ENCODE data around the gene PDE1A. TPM values are rescaled to one million over a fixed set of nuclear protein-coding genes. Genes with fewer than 3 reads are reported as not detected.
"Not testable (repeated sequence)": the region's sequence is repeated elsewhere in the genome, so short reads cannot be mapped to it uniquely, and the experiment has no call there.

PDE1A gene
- total RNA-seq, 2 experiments from 2014 or later: not detected

- intact Hi-C loops (cut with micrococcal nuclease): no loop called here
- DNase-seq (no peak), ATAC-seq (no peak)
- Mint-ChIP-seq H3K4me3 (no peak overlapping the region), H3K36me3 (ENCODE audit: low read depth) (no peaks in the 10 kb centered on the region), H3K27me3 (no peaks in the 10 kb centered on the region), H3K27ac (no peak overlapping the region), H3K4me1 (ENCODE audit: low read depth) (no peaks in the 10 kb centered on the region), H3K9me3 (peaks cover 1% of the 10 kb centered on the region)
- POLR2A ChIA-PET: no interaction called here
- TF ChIP-seq, protein P1, sequence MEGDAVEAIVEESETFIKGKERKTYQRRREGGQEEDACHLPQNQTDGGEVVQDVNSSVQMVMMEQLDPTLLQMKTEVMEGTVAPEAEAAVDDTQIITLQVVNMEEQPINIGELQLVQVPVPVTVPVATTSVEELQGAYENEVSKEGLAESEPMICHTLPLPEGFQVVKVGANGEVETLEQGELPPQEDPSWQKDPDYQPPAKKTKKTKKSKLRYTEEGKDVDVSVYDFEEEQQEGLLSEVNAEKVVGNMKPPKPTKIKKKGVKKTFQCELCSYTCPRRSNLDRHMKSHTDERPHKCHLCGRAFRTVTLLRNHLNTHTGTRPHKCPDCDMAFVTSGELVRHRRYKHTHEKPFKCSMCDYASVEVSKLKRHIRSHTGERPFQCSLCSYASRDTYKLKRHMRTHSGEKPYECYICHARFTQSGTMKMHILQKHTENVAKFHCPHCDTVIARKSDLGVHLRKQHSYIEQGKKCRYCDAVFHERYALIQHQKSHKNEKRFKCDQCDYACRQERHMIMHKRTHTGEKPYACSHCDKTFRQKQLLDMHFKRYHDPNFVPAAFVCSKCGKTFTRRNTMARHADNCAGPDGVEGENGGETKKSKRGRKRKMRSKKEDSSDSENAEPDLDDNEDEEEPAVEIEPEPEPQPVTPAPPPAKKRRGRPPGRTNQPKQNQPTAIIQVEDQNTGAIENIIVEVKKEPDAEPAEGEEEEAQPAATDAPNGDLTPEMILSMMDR (IDR thresholded peaks at IDR 0.05): no peak
- CTCF ChIA-PET: no interaction called here
Measured at GRCh38 chr2:182404975-182405561, 21.8 kb downstream of the PDE1A start.

DNA sequence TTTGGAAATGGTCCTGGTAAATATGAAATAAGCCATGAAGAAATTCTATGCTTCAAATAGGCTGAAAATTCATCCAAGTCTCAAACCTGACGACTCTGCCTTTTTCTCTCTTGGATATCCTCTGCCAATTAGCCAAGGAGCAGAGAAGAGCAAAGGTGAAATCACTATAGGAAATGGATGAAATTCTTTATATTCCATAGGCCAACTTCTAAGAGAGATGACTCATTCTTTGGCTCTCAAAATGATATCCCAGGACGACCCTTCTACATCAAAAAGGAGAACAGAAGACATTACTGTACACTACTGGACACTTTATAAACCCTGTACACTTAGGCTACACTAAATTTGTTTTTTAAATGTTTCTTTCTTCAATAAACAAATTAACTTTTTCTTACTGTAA lies 22.7 kb downstream of the PDE1A start:
- POLR2A ChIA-PET: no interaction called here
- no peak overlapping the region for H3K27ac Mint-ChIP-seq
- intact Hi-C loops (cut with micrococcal nuclease): no loop called here

DNA sequence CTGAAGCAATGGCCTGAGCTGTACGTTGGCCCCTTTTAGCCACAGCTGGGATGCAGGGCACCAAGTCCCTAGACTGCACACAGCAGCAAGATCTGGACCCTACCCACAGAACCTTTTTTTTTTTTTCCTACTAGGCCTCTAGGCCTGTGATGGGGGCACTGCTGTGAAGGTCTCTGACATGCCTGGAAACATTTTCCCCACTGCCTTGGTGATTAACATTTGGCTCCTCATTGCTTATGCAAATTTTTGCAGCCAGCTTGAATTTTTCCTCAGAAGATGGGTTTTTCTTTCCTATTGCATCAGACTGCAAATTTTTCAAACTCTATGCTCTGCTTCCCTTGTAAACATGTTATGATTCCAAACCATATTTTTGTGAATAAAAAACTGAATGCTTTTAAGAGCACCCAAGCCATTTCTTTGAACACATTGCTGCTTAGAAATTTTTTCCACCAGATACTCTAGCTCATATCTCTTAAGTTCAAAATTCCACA lies 33.5 kb downstream of the PDE1A start:
- TF ChIP-seq, protein P1 (IDR thresholded peaks at IDR 0.05): no peak
- H3K4me1 Mint-ChIP-seq (ENCODE audit: low read depth): no peaks in the 10 kb centered on the region
- H3K27ac Mint-ChIP-seq: no peak overlapping the region
- no peaks in the 10 kb centered on the region for H3K36me3 Mint-ChIP-seq (ENCODE audit: low read depth)
- ChIA-PET POLR2A (no interaction called here), CTCF (no interaction called here)
- no peaks in the 10 kb centered on the region for H3K9me3 Mint-ChIP-seq
- DNase-seq (no peak), ATAC-seq (no peak)
- no peak overlapping the region for H3K4me3 Mint-ChIP-seq
- intact Hi-C loops (cut with micrococcal nuclease): no loop called here
- no peaks in the 10 kb centered on the region for H3K27me3 Mint-ChIP-seq

More for the DNA sequence above, 22.7 kb downstream of the PDE1A start:
- ATAC-seq (no peak), DNase-seq (no peak)
- H3K9me3 Mint-ChIP-seq: peaks cover 1% of the 10 kb centered on the region
- TF ChIP-seq, protein P1 (IDR thresholded peaks at IDR 0.05): no peak
- H3K4me3 Mint-ChIP-seq: no peak overlapping the region
- CTCF ChIA-PET: no interaction called here
- H3K27me3 Mint-ChIP-seq: no peaks in the 10 kb centered on the region
- H3K4me1 Mint-ChIP-seq (ENCODE audit: low read depth): no peaks in the 10 kb centered on the region
- no peaks in the 10 kb centered on the region for H3K36me3 Mint-ChIP-seq (ENCODE audit: low read depth)

- no peaks in the 10 kb centered on the region for H3K4me1 Mint-ChIP-seq (ENCODE audit: low read depth)
Measured at GRCh38 chr2:182391443-182391842, 35.4 kb downstream of the PDE1A start.

GRCh38 chr2:182386267-182386880 lies 40.5 kb downstream of the PDE1A start:
- POLR2A ChIA-PET; H3K4me1 Mint-ChIP-seq (ENCODE audit: low read depth); intact Hi-C loops (cut with micrococcal nuclease); H3K9me3 Mint-ChIP-seq; H3K27ac Mint-ChIP-seq; ATAC-seq; CTCF ChIA-PET; H3K36me3 Mint-ChIP-seq (ENCODE audit: low read depth); H3K27me3 Mint-ChIP-seq; H3K4me3 Mint-ChIP-seq; DNase-seq: not testable (repeated sequence)

More at GRCh38 chr2:182391443-182391842, 35.4 kb downstream of the PDE1A start:
- H3K36me3 Mint-ChIP-seq (ENCODE audit: low read depth): no peaks in the 10 kb centered on the region
- intact Hi-C loops (cut with micrococcal nuclease): no loop called here
- H3K9me3 Mint-ChIP-seq: no peaks in the 10 kb centered on the region
- TF ChIP-seq, protein P1 (IDR thresholded peaks at IDR 0.05): no peak
- H3K27ac Mint-ChIP-seq: no peak overlapping the region
- CTCF ChIA-PET: no interaction called here
- no peak overlapping the region for H3K4me3 Mint-ChIP-seq
- DNase-seq (no peak), ATAC-seq (no peak)
- POLR2A ChIA-PET: no interaction called here
- no peaks in the 10 kb centered on the region for H3K27me3 Mint-ChIP-seq
